ENCODE data around the gene NPHP3.

GRCh38 chr3:132654721-132655120, 67.5 kb downstream of the NPHP3 start:
- TF ChIP-seq EZH2 (IDR thresholded peaks at IDR 0.05; ENCODE audit: insufficient read depth, low read length) (no peak), CTCF (IDR thresholded peaks at IDR 0.05; ENCODE audit: insufficient read depth, low read depth, low read length) (no peak)

All from astrocyte (in vitro differentiated cells and primary cell).